HG03045 (cell line): ENCODE data around the gene CRYBA4.

Experiments used
- ATAC-seq: cut with Tn5 transposase; IDR thresholded peaks from one replicate; pipeline ENCODE4 v1.9.1; 2021; ENCODE audit warnings: mild to moderate bottlenecking, moderate library complexity; ENCODE audit not compliant: unreplicated experiment

The CRYBA4 gene

DNA sequence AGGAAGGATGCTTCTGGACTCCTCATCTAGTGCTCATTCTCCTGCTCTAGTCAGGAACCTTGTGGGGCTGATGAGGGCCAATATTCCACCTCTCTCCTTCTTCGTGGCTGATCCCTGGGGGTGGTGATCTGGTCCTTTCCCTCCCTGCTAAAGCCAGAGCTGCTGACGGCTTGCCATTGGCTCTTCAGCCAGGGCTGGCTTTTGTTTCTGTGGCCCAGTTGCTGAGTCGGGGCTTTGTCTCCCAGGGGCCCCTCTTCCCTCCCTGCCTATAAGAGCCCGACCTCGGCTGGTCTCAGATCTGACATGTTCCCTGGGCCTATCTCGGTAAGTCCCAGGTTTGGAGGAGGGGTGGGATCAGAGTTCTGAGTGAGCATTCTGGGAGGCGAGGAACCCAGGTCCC lies at the start of gene CRYBA4:
Gene CRYBA4, plus strand, starts transcription at position 301 of the 400 bp plus-strand sequence. CDS start 634 bp downstream, outside the sequence.
- ATAC-seq: no peak

DNA sequence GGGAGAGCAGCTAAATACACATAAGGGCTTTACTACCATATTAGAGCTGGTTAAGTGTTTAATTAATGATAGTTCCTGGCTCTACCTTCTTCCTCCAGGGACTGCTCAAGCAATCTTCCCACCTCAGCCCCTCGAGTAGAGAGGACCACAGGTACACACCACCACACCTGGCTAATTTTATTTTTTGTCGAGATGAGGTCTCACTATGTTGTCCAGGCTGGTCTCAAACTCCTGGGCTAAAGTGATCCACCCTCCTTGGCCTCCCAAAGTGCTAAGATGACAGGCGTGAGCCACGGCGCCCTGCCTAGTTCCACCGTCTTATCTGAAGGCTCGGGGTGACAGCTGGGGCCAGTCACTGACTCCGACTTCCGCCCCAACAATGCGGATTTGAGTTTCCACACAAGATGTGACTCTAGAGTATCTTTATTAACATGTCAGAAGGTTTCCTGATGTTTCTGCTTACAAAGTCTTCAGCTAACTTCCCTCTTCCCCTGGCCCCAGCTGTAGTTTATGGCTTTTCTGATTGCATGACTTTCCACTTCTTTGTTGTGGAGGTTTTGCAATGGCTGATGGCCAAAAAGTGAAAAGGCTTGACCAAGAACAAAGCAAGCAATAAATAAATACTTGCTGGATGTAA lies 48.6 kb upstream of the CRYBA4 start:
- ATAC-seq: no peak

DNA sequence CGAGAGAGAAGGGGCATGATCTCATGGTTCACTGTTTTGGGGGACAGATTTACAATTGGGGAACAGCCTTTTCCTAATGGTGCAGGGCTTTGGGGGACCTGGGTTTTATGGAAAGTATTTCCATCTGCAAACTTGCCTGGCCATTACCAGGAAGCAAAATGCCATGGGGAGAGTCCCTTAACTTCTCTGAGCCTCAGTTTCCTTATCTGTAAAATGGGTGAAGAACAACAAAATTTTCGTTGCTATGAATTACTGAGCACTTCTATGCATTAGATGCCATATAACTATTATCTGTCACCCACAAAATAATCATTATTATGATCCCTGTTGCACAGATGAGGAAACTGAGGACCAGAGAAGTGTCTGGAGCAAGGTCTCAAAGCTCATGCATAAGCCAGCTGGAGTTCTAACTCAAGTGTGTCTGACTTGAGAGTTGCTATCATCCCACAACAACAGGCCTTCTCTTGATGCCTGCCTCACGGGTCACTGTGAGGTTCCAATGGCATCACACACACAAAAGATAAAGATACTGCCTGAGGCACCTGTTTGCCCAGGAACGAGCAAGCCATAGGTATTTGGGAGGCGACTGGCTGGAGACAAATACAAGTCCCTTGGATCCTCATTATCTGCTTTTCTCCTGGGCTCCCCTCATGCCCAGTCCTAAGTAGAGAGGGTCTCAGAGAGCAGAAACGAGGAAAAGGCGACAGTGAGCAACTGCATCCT lies 47.6 kb upstream of the CRYBA4 start:
- ATAC-seq: no peak

DNA sequence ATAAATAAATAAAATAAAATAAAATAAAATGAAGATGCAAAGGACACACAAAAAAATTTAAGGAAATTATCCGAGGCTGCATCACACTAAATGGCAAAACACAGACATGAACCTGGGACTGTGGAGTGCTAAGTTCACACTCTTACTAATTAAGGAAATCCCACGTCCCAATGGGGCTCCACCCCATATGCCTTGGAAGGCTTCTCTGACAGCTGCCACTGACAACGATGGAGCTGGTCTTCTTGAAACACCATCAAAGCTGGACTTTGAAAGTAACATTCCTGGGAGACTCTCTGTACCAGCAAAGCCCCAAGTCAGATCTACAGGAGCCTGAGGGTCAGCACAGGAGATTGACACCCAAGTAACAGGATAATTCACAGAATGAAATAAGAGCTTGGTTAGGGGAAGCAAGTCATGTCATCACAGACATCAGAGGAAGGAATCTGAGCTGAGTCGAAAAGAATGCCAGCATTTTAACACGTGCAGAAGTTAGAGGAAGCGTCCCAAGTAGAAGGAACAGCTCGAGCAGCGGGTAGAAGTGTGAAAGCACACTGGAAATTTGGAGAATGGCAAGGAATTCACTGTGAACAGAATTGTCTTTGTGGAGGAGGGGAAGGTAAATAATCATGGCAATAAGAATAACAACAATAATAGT lies 45.6 kb upstream of the CRYBA4 start:
- ATAC-seq: no peak

DNA sequence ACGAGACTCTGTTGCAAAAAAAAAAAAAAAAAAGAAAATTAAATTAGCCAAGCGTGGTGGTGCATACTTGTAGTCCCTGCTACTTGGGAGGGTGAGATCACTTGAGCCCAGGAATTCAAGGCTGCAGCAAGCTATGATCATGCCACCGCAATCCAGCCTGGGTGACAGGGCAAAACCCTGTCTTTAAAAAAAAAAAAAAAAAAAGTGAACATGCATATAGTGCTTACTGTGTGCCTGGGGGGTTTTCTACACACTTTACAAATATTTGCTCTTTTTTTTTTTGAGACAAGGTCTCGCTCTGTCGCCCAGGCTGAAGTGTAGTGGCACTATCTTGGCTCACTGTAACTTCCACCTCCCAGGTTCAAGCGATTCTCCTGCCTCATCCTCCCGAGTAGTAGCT lies 44.7 kb upstream of the CRYBA4 start:
- ATAC-seq: no peak

DNA sequence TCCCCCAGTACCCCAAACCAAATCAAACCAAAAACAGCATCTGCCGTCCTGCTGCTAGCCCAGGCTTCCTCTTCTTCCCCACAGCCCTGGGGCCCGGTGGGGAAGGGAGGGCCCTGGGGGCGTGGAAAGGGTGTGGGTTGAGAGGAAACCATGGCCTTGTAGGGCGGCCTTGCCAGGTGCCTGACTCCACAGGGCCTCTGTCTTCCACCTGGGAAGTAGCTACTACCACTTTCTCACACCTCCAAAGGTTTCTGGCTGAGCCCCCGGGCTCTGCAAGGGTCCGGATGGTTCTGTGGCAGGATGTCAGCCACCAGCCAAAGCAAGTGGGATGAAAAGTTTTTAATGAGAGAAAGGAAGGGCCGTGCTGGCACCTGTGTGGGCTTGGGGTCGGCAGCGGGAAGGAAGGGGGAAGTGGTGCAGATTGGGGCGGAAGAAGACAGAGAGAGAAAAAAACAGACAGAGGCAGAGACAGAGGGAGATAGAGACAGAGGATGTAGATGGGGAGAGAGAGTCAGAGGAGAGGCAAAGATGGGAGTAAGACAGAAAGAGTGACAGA lies 42.4 kb upstream of the CRYBA4 start:
- ATAC-seq: no peak

DNA sequence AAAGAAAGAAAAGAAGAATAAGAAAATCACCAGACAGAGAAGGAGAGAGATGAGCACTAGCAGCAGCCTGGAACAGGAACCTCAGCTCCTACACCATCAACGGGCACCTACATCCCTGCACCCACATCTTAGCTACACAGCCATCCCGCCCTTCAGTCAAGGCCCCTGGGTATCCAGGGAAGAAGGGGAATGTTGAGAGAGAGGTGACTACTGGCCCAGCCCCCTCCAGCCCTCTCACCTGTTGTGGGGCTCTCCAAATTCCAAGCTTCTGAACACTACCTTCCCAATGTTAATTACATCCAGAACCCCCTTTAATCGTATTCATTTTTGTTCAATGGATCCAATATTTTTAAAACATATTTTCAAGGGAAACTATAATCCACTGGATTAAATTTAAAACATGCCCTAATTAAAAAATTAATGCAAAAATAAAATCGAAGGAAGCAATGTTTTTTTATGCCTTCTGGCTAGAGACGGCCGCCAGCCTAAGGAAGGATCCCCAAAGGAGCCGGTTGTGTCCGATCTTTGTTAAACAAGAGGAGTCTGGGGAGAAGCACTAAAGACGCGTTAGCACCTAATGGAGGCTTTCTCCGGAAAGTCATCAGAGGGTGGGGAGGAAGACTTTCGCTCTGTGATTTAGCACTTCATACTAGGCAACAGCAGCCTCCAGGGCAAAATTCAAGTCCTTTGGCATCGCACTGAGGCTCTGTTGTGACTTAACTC lies 41.4 kb upstream of the CRYBA4 start:
- no peak for ATAC-seq

DNA sequence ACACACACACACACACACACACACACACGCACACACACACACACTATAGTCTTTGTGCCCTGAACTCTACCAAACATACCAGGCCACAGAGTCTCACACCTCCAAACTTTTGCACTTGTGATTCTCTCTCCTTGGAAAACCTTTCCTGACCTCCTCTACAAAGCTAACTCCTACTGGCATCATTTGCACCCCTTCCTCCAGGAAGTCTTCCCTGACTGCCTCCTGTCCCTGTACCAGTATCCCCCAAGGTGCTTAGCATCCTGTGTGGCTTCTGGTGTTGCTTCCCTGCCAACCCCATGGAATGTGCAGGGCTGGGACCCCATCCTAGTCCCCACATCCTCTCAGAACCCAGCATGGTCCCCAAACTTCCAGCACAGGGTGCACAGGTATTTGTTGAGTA lies 40.7 kb upstream of the CRYBA4 start:
- no peak for ATAC-seq

DNA sequence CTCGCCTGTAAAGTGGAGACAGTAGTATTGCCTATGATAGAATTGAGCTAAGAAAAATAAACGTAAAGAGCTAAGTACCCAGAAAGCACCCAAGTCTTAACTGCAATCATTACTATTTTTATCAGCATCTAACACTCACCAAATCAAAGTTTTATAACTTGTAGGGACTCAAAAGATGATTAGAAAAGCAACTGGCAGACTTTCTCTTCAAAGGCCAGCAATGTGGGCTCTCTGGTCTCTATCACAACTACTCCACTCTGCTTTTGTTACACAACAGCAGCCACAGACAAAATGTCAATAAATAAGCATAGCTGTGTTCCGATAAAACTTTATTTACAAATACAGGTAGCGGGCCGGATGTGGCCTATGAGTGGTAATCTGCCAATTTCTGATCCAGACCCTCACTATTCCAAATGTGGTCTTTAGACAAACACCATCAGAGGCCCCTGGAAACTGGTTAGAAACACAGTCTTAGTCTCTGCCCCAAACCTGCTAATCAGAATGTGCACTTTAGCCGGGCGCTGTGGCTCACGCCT lies 40.1 kb upstream of the CRYBA4 start:
- no peak for ATAC-seq

DNA sequence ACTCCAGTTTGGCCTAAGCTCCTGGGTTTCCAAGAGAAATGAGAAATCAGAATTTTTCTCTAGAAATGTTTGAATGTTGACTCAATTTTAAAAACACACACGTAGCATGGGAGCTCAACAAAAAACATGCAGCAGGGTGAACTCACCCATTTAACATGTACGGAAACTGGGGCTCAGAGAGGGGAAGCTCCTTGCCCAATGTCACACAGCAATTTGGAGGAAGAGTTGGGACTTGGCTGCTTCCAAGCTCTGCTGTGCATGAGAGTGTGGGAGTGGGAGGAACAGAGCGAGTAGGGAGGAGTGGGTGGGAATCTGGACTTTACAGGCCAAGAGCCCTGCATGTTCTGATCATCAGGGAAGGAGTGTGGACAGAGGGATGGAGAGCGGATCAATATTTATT lies 37.8 kb upstream of the CRYBA4 start:
- ATAC-seq: no peak

DNA sequence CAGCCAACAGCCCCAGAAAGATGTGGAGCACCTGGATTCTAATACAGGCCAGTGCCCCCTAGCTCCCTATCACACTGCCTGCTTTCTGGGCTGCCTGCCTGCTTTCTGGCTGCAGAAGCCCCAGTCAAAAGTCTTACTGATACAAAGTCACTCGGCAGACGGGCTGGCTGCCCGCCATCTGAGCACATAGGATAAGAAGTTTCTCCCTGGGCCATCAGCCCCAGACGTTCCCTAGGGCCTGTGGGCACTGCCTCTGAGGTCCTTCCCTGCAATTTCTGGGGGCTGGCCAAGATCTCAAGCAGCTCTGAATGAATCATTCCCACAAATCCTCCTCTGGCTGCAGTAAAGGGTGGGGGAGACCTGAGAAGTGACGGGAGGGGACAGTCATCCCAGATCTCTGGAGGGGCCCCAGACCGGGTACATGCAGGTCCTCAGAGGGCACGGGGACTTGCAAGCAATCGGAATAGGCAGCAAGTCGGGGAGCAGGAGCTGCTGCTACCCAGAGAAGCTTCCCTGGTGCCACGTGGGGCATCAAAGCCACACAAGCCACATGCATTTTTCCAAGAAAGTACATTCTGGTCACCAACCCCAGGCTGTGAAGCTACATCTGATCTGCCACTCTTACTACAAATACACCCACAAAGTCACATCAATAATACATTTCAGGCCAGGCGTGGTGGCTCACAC lies 36.5 kb upstream of the CRYBA4 start:
- no peak for ATAC-seq

DNA sequence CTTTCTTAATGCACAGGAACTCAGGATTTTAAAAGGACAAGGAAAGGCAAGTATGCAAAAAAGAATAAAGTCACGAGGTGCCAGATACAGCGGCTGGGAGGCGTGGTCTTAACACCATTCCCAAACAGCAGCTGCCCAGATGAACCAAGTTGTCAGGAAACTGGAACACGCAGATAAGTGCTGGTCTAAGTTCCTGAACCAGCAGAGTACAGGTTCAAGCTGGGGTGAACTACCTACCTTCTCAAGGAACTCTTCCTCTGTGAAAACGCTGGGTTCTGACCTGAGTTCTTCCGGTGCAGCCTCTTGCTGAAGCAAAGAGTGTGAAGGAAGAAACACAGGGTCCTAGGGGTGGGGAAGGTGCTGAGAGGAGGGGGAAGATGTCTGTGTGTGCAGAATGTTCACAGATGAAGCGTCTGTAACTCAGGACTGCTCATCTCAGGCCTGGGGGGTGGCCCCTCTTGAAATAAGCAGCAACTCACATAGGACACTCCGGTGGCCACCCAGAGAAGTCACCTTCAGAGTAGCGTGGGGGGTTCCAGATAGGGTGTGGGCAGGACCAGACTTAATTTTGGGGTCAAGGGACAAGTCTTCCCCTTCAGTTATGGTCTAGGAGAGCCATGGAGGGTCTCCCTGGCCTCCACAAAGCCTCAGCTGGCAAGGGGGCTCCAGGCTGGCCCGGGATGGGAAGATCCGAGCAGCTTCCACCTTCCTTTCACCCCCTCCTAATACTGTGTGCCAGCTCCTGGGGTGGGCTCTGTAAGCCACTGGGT lies 35.0 kb upstream of the CRYBA4 start:
- ATAC-seq: no peak

DNA sequence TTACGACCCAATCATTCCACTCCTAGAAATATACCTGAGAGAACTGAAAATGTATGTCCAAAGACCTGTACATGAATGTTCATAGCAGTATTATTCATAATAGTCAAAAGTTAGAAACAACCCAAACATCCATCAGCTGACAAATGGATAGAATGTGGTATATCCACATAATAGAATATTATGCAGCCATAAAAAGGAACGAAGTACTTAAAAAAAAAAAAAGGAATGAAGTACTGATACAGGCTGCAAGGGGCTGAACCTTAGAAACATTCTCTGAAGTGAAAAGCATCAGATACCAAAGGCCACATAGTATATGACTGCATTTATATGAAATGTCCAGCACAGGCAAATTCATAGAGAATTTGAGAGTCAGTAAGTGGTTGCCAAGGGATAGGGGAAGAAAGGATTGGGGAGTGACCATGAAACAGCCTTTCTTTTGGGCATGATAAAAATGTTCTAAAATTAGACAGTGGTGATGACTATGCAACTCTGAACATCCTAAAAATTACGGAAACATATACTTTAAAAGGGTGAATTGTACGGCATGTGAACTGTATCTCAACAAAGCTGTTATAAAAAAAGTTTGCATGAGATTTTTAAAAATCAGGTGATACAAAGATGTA lies 33.7 kb upstream of the CRYBA4 start:
- no peak for ATAC-seq

DNA sequence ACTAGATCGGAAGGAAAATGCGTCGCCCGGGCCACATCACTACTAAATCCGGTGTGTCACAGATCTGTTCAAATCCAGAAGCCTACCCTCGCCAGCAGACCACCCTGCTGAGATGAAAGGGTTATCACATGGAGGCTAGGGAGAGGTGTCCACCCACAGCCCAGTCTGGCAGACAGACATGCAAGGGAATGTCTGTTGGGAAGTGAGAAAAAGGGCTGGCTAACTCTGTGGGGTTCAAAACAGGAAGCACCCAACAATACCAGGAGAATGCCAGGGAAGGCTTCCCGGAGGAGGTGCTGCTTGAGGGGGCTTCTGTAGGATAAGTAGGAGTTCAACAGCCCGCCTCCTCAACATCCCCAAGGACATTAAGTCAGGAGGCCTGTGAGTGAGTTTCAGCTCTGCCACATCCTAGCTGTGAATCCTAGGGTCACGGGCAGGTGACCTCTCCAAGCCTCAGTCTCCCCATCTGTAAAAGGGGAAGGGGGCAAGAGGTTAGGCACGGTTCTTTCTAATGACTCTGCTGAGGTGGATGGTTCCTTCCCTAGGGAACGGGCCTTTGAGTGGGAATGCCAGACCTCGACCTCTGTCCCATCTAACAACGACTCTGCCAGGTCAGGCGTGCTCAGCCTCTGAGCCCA lies 32.9 kb upstream of the CRYBA4 start:
- ATAC-seq: no peak

DNA sequence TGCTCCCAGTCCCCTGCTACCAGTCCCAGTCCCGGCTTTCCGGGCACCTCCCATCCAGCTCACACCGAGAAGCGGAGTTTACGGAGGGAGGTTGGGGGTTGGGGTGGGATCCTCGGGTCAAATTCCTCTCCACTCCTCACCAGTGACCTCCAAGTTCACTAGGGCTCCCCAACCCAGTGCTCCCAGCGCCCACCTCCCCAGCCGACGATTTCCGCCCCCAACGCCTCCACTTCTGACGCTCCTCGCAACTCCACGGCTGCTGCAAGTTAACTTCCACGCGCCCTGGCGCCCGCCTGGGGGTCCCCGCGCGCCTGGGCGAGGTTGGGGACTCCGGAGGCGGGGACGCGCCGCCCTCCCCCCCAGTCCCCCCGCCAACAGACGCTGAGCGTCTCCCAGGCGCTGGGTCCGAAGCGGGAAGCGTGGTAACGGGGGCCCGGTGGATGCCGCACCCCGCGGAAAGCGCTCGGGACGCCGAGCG lies 32.4 kb upstream of the CRYBA4 start:
- ATAC-seq: peak; percentile 18

DNA sequence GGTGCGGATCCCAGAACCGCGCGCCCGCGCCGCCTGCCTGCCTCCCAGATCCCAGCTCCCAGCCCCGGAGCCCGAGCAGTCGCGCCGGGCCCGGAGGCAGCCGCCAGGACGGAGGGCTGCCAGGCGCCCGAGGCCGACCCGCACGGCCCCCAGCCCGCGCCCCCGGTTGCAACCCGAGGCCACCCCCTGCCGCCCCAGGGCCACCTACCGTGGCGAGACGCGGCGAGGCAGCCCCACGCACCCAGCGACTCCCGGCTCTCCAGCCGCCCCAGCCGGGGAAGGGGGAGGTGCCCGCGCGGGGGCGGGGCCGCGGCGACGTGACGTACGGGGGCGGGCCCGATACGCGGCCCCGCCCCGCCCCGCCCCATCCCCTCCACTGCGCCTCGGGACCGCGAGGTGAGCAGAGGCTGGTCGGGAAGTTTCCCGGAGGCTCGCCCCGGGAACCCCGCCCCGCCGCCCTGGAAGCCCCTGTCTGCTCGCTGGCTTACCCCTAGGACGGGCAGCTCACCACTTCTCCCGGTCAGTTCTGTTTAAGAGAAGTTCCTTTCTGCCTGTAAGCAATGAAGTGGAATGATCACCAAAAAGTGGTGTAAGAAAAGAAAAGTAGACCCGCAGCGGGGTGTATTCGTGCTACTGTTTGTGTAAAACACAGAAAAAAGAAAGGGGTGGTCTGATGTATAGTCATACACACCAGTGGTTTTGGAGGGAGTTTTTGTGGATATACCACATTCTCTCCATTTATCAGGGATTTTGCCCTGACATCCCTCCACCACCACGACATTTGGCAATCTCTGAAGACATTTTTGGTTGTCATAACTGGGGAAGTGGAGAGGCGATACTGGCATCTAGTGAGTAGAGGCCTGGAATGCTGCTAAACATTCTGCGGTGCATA lies 31.7 kb upstream of the CRYBA4 start, which contains the start of gene TPST2:
Gene TPST2, minus strand, starts transcription at position 288 of the 892 bp plus-strand sequence. CDS start 48,502 bp downstream, outside the sequence.
- peak; percentile 73 for ATAC-seq

DNA sequence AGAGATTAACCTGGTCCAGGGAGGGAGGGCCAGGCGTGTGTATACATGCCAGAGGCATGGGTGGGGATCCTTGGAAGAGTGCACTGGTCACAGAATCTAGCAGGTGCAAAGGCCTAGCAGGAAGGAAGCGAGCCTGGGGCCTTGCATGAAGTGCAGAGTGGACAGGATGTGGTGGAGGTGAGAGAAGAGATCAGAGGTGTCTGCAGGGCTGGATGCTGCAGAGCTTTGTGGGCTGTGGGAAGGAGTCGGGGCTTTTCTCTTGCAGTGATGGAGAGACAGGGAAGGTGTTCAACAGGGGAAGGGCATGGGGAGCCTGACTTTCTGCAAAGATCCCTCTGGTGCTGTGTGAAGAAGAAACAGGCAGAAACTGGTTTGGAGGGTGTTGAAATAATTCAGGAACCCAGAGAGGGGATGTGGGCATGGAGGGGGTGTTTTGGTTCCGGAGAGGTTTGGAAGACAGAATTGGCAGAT lies 29.3 kb upstream of the CRYBA4 start:
- ATAC-seq: no peak
